ENCODE data around the gene NSD2. TPM values are rescaled to one million over a fixed set of nuclear protein-coding genes. Genes with fewer than 3 reads are reported as not detected.
"Not testable (repeated sequence)": the region's sequence is repeated elsewhere in the genome, so short reads cannot be mapped to it uniquely, and the experiment has no call there.

Gene NSD2
- total RNA-seq, 1 donor from 2014 or later, result 66.4 TPM

DNA sequence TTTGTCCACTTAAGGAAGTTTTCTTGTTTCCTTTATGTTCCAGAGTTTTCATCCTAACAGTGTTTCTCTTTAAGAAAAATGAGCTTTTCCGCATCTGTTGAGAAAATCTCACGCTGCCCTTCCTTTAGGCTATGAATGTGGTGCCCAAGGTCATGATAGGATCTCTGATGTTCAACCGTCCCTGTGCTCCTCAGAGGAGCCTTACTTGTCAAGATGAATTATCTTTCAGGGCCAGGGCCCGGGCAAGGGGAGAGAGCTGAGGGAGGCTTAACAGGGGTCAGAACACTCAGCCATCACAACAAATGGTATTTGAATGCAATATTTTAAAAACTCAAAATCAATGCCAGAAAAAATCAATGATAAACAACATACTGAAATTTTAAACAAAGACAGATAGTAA, 143.8 kb downstream of the NSD2 start:
- Mint-ChIP-seq H3K4me3 (ENCODE audit: unreplicated experiment) (no peak overlapping the region), H3K9me3 (ENCODE audit: unreplicated experiment) (no peaks in the 10 kb centered on the region), H3K4me1 (ENCODE audit: unreplicated experiment) (peaks cover 3% of the 10 kb centered on the region), H3K36me3 (ENCODE audit: unreplicated experiment) (peaks cover 2% of the 10 kb centered on the region), H3K27ac (ENCODE audit: unreplicated experiment) (no peak overlapping the region), H3K27me3 (ENCODE audit: unreplicated experiment) (peaks cover 32% of the 10 kb centered on the region)
- no peak for TF ChIP-seq CTCF (IDR thresholded peaks at IDR 0.05)
- no peak for DNase-seq (ENCODE audit: extremely low spot score, unreplicated experiment)

GRCh38 chr4:2021358-2022018, 150.3 kb downstream of the NSD2 start:
- H3K4me1 Mint-ChIP-seq (ENCODE audit: unreplicated experiment); H3K36me3 Mint-ChIP-seq (ENCODE audit: unreplicated experiment); DNase-seq (ENCODE audit: extremely low spot score, unreplicated experiment); H3K27ac Mint-ChIP-seq (ENCODE audit: unreplicated experiment); H3K4me3 Mint-ChIP-seq (ENCODE audit: unreplicated experiment); H3K9me3 Mint-ChIP-seq (ENCODE audit: unreplicated experiment): not testable (repeated sequence)
- H3K27me3 Mint-ChIP-seq (ENCODE audit: unreplicated experiment), result peaks cover 60% of the 10 kb centered on the region

GRCh38 chr4:2024683-2025082, 153.5 kb downstream of the NSD2 start:
- H3K4me3 Mint-ChIP-seq (ENCODE audit: unreplicated experiment), result no peak overlapping the region
- peaks cover 5% of the 10 kb centered on the region for H3K9me3 Mint-ChIP-seq (ENCODE audit: unreplicated experiment)
- no peak for TF ChIP-seq CTCF (IDR thresholded peaks at IDR 0.05)
- H3K36me3 Mint-ChIP-seq (ENCODE audit: unreplicated experiment), result peaks cover 4% of the 10 kb centered on the region
- H3K4me1 Mint-ChIP-seq (ENCODE audit: unreplicated experiment), result peaks cover 2% of the 10 kb centered on the region
- no peak overlapping the region for H3K27ac Mint-ChIP-seq (ENCODE audit: unreplicated experiment)
- no peak for DNase-seq (ENCODE audit: extremely low spot score, unreplicated experiment)
- peaks cover 73% of the 10 kb centered on the region for H3K27me3 Mint-ChIP-seq (ENCODE audit: unreplicated experiment)

DNA sequence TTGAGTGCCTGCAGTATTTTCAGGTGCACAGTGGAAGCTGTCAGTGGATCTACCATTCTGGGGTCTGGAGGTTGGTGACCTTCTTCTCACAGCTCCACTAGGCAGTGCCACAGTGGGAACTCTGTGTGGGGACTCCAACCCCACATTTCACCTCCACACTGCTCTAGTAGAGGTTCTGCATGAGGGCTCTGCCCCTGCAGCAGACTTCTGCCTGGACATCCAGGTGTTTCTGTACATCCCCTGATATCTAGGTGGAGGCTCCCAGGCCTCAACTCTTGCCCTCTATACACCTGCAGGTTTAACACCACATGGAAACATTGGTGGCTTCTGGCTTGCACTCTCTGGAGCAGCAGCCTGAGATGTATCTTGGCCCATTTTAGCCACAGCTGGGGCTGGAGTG, 154.6 kb downstream of the NSD2 start:
- no peak for DNase-seq (ENCODE audit: extremely low spot score, unreplicated experiment)
- H3K9me3 Mint-ChIP-seq (ENCODE audit: unreplicated experiment), result peaks cover 5% of the 10 kb centered on the region
- H3K27ac Mint-ChIP-seq (ENCODE audit: unreplicated experiment), result no peak overlapping the region
- TF ChIP-seq CTCF (IDR thresholded peaks at IDR 0.05), result no peak
- H3K36me3 Mint-ChIP-seq (ENCODE audit: unreplicated experiment), result peaks cover 3% of the 10 kb centered on the region
- peaks cover 2% of the 10 kb centered on the region for H3K4me1 Mint-ChIP-seq (ENCODE audit: unreplicated experiment)
- H3K4me3 Mint-ChIP-seq (ENCODE audit: unreplicated experiment), result no peak overlapping the region
- H3K27me3 Mint-ChIP-seq (ENCODE audit: unreplicated experiment), result peaks cover 70% of the 10 kb centered on the region

DNA sequence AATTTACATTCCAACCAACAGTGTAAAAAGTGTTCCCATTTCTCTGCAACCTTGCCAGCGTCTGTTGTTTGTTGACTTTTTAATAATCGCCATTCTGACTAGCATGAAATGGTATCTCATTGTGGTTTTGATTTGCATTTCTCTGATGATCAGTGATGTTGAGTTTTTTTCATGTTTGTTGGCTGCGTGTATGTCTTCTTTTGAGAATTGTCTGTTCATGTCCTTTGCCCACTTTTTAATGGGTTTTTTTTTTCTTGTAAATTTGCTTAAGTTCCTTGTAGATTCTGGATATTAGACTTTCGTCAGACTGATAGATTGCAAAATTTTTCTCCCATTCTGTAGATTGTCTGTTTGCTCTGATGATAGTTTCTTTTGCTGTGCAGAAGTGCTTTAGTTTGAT, 155.9 kb downstream of the NSD2 start:
- not testable (repeated sequence) for H3K4me3 Mint-ChIP-seq (ENCODE audit: unreplicated experiment); DNase-seq (ENCODE audit: extremely low spot score, unreplicated experiment); H3K27ac Mint-ChIP-seq (ENCODE audit: unreplicated experiment); H3K4me1 Mint-ChIP-seq (ENCODE audit: unreplicated experiment); H3K9me3 Mint-ChIP-seq (ENCODE audit: unreplicated experiment); H3K36me3 Mint-ChIP-seq (ENCODE audit: unreplicated experiment)
- H3K27me3 Mint-ChIP-seq (ENCODE audit: unreplicated experiment), result peaks cover 67% of the 10 kb centered on the region

- not testable (repeated sequence) for H3K4me3 Mint-ChIP-seq (ENCODE audit: unreplicated experiment); H3K27ac Mint-ChIP-seq (ENCODE audit: unreplicated experiment); H3K9me3 Mint-ChIP-seq (ENCODE audit: unreplicated experiment); H3K36me3 Mint-ChIP-seq (ENCODE audit: unreplicated experiment); DNase-seq (ENCODE audit: extremely low spot score, unreplicated experiment); H3K4me1 Mint-ChIP-seq (ENCODE audit: unreplicated experiment)
- peaks cover 68% of the 10 kb centered on the region for H3K27me3 Mint-ChIP-seq (ENCODE audit: unreplicated experiment)
Measured at GRCh38 chr4:2031161-2031560, 160.0 kb downstream of the NSD2 start.

Small RNAs within 50 kb of the gene (microRNA-seq; reads per million reads assigned to microRNA genes)
- not detected for gene MIR943 (ENCODE audit: unreplicated experiment)

Other genes starting within 250 kb of the NSD2 start
- gene FAM53A, start 187.1 kb upstream of the NSD2 start, total RNA-seq, result 6.2 and 9.5 TPM in 2 replicates
- gene SLBP, start 159.1 kb upstream of the NSD2 start, total RNA-seq, result 49.1 and 50.4 TPM in 2 replicates
- 48.8 and 53.6 TPM in 2 replicates for gene TMEM129, start 150.1 kb upstream of the NSD2 start, total RNA-seq
- gene TACC3, start 149.9 kb upstream of the NSD2 start, total RNA-seq, result 22.3 and 23.6 TPM in 2 replicates
- gene FGFR3, start 78.1 kb upstream of the NSD2 start, total RNA-seq, result 6.4 and 6.9 TPM in 2 replicates
- 48.2 and 49.9 TPM in 2 replicates for gene LETM1, start 15.2 kb upstream of the NSD2 start, total RNA-seq
- gene NELFA, start 137.6 kb downstream of the NSD2 start, total RNA-seq, result 32.5 and 37.8 TPM in 2 replicates
- gene NAT8L, start 187.9 kb downstream of the NSD2 start, total RNA-seq, result 0.64 and 0.84 TPM in 2 replicates